IPS-NIHi7 (cell line): ENCODE results near the gene KRT77.
"Not testable (repeated sequence)": the region's sequence is repeated elsewhere in the genome, so short reads cannot be mapped to it uniquely, and the experiment has no call there.

Source experiments
- DNase-seq: peaks from one replicate; pipeline ENCODE4 v3.0.0; 2012; ENCODE audit warnings: mixed read lengths; ENCODE audit errors: extremely low spot score

Gene KRT77

DNA sequence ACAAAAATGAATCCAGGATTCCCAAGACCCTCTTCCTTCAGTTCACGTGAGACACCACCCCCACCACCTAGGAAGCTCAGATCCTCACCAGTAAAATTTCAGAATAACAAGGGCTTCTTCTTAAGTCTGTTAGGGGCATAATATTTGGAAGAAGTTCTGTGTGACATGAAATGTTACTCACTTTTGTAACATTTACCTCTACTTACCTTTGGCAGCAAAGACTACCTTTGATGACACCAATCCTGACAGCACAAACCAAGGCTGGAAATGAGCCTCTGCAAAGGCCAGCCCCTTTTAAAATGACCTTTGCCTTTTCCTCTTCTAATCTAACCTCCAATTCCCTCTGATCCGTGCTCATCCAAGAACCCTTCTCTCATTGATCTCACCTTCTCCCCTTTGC lies 19.4 kb upstream of the KRT77 start:
- no peak for DNase-seq

DNA sequence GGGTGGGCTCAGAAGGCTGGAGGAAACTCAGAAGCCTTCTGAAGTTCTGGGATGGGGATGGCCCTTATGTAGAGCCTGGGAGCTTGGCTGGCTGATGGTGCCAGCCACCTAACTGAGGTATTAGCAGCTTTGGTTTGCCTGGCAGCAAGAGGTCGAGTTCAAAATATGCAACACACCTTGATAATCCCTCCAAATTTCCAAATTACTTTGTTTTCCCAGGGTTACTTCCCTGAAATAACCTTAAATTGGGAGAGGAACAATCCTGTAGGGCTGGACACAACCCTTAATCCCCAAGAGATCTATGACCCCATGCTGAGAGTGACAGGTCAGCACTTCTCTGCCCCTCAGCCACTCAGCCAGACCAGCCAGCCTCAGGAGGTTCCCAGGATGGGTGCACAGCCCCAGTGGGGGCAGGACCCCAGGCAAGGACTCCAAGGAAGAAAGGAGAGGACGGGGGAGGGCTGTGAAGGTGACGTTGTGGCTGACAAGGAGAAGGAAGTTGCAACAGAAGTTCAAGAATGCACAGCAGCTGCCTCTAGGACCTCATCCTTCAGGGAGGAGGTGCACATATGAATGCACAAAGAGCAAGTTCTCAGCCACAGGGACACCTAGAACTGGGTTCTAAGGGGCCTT lies 18.6 kb upstream of the KRT77 start:
- DNase-seq = no peak

DNA sequence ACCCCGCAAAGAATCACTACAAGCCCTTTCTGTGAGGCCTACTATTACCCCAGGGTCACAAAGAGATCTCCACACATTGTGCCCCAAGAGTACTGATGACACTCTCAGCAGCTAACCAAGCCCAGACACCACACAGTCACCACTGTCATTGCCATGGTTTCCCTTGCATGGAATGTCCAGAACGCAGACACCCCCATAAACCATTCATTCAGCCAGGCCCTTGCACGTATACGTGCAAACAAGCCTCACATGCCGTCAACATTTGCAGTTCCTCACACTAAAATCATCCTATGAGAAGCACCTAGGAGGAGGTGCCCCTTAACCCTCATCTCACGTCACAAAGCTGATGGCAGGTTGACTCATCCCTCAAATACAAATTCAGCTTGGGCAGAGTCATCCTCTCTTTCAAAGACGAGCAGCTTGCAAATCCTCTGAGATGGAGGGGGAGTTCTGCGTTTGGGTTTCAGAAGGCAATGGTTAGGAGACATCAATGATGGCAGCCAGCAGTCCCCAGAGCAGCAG lies 17.1 kb upstream of the KRT77 start:
- no peak for DNase-seq

DNA sequence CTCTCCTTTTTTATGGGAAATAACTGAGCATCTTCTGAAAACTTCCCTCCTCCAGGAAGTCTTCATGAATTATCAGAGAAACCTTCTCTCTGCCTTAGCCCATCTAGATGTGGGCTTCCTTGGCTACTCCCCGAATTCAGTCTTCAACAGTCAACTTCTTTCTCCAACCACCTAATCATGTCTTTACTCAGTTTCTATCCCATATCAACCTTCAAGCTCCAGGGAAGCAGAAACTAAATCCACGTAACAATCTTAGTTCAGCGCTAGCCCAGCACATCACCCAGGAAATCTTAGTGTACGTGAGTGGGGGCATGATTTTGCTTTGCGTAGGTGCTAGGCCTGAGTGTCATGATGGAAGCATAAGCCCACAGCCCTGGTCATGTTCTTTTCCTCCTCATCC lies 12.7 kb upstream of the KRT77 start:
- no peak for DNase-seq

DNA sequence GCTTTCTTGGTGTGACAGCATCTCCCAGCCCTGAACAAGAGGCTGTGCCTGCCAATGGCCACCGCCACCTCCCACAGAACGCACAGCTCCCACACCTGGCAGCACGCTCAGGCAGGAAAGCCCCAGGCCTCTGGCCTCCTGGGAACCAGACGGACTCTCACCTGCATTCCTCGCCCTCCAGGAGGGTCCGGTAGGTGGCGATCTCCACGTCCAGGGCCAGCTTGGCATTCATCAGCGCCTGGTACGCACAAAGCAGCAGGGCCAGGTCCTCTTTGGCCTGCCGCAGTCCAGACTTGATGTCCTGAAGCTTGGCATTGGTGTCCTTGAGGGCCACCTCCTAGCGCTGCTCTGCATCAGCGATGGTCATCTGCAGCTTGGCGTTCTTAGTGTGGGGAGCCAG lies 12.1 kb upstream of the KRT77 start:
- peak; percentile 77 for DNase-seq

DNA sequence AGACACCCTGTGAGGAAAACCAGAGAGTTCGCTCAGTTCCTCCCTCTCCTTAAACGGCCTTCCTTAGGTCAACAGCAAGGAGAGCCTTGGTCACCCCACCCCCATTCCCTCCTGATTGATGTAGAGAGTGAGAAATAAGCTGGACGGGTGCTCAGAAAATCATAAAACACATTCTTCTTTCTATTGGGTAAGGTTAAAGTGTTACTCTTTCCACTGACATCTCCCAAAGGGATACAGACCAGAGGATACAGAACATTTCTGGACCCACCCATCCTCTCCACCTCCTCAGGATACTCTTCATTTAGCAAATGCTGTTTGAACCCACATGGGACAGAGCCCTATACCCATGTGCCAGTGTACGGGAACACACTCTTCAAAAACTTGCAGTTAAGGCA lies 11.6 kb upstream of the KRT77 start:
- no peak for DNase-seq

DNA sequence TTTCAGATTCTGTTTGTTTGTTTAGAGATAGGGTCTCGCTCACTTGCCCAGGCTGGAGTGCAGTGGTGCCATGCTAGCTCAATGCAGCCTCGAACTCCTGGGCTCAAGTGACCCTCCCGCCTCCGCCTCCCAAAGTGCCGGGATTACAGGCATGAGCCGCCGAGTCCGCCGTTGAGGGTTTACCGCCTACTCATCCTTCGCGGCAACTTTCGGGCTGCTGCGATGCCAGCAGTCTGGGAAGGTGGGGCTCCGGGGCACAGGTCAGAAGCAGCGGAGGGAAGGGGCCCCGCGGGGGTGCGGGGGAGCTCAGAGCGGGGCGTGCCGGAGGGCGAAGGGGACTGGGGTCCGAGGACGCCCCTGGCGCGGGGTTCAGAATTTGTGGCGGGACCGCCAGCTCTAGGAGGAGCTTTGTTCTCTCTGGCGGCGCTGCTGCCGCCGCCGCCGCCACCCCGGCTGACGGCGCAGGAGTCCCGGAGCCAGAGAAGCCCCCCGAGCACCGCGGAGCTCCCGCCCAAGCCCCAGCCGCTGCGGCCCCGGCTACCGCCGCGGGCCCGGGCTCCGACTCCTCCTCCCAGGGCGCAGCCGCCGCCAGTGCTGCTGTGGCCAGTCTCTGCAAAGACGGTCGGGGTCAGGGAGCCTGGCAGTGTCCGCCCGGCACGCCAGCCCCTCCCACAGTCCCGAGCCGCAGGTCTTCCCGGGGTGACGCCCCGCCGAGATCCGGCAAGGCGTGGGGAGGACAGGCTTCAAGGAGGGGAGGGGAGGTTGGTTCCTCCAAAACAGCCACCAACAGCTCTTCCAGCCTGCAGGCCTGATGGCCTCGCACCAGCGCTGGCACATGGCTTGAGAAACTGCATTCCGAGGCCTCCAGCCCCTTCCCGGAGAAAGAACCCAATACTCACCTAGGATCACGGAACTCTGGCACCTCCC lies 10.9 kb upstream of the KRT77 start:
- peak; percentile 76 for DNase-seq

DNA sequence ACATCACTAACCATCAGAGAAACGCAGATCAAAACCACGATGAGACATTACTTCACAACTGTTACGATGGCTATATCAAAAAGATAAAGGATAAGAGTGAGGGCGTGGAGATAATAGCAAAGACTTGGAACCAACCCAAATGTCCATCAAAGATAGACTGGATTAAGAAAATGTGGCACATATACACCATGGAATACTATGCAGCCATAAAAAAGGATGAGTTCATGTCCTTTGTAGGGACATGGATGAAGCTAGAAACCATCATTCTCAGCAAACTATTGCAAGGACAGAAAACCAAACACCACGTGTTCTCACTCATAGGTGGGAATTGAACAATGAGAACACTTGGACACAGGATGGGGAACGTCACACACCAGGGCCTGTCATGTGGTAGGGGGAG lies 8.8 kb upstream of the KRT77 start:
- not testable (repeated sequence) for DNase-seq

DNA sequence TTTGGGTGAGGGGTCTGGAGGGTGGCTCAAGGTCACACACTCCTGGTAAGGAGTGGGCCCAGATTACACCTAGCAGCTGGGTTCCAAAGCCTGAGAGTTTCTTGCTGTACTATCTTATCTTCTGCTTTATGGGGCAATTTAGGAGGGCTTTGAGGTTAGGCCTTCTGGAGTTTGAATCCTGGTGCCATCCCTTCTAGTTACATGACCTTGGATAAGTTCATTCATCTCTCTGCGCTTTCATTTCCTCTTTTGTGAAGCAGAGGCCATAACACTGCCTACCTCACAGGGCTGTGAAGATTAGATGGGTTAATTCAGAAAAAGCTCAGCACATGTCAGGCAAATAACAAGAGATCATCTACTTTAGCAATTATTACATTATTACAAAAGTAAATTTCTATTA lies 7.4 kb upstream of the KRT77 start:
- DNase-seq = no peak

DNA sequence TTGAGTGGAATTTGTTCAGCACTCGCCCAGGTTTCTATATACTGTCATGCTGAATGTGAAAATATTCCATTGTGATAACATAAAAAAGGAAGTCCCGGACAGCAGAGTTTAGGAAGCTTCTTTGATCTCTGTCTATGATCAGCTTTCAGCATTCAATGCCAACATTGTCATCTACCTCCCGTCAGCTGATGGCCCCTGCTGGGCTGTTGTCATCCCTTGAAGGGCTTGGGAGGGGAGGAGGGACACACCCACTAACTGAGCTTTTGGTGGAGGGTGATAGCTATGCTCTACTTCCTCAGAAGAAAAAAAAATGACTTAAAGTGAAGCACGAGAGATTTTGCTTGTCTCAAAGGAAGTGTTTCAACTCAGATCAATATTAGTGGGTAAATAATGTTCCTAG lies 4.7 kb upstream of the KRT77 start:
- DNase-seq = no peak

DNA sequence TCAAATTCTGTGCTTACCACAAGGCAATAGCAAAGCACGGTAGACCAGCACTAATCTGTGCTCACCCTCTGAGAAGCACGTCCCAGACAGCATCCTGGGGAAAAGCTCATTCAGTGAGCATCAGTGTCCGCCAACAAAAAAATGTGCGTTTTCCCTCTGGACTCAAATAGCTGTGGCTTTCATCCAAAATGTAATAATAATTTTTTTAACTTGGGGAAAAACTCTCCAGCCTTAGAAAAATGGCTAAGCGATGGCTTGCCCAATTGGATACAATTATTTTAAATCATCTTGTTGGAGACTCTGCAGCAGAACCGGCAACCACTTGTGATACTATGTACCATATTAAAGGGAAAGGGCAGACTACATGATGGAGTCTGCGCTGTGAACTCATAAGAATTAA lies 1.1 kb upstream of the KRT77 start:
- DNase-seq = no peak

DNA sequence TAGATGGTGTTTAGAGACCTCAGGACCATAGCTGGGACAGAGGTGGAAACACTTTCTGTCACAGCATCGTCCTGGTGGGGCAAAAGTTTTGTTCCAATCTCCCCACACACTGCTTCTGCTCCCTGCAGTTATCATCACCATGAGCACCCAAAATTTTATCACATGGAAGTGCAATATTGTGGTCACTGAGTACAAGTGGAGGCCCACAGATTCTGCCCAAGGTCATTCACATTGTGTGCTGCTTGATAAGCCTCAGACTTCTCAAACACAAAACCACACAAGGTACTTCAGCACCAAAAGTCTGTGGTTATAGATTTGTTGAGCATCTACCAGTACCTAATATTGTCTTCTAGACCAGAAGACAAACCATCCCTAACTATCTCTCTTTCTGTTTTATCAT lies 554 bp upstream of the KRT77 start:
- no peak for DNase-seq

DNA sequence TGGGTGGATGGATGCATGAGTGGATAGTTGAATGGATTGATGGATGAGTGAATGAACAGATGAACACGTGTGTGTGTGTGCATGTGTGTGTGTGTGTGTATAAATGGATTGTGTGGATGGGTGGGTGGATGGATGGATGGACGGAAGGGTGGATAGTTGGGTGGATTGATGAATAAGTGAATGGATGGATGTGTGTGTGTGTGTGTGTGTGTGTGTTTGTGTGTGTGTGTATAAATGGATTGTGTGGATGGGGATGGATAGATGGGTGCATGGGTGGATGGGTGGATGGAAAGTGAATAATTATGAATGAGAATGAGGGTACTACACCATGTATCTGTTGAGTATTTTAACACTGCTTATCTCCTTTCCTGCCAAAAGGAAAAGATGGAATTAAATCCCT lies 986 bp downstream of the KRT77 start:
- DNase-seq = no peak

DNA sequence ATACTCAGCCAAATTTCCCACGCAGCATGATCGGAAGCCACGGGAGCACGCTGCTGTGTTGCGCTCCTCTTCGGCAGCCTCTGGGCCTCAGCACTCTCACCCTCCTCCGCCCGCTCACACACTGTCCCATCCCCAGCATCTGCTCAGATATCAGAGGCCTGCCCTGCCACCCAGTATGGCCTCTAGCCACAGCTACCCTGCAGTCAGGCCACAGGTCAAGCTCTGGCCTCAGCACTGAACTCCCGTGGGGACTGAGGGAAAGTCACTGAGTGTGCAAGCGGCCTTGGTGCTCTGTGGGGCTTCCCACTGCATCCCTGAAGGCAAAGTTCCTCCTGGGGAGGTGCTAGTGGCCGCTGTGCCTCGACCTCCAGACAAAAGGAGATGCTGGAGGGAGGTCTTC lies 2.0 kb downstream of the KRT77 start:
- DNase-seq = no peak

DNA sequence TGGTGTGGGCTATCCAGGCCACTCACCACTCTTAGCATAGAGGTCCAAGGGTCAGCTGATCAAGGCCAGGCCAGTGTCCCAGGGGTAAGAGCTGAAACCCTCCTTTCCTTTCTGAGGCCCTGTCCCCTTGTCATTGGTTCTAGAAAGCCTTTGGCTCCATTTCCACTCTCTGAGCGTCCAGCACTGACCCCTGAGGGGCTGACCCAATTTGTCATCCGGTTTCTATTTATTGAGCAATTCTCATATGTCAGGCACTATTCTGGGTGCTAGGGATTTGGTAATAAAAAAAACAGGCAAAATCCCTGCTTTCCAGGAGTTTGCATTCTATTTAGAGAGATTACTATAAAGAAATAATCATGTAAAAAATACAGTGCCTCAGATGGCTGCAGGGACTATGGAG lies 3.4 kb downstream of the KRT77 start:
- DNase-seq = no peak

DNA sequence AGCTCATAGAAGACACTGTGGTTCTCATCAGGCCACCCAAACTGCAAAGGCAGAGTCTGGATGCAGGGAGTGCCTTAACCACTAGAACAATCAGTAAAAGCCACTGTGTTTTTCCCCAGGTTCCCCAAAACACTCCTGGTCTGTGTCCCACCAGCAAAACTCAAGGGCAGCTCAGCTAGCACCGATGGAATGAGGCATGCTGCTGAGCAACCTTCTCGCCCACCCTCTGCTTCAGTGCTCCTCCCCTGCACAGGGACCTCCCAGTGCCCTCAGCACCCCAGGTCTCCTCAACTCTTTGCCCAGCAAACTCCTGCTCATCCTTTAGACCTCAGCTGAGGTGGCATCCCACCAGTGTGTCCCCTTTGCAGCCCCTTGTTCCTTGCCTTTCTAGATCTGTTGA lies 4.0 kb downstream of the KRT77 start:
- no peak for DNase-seq

DNA sequence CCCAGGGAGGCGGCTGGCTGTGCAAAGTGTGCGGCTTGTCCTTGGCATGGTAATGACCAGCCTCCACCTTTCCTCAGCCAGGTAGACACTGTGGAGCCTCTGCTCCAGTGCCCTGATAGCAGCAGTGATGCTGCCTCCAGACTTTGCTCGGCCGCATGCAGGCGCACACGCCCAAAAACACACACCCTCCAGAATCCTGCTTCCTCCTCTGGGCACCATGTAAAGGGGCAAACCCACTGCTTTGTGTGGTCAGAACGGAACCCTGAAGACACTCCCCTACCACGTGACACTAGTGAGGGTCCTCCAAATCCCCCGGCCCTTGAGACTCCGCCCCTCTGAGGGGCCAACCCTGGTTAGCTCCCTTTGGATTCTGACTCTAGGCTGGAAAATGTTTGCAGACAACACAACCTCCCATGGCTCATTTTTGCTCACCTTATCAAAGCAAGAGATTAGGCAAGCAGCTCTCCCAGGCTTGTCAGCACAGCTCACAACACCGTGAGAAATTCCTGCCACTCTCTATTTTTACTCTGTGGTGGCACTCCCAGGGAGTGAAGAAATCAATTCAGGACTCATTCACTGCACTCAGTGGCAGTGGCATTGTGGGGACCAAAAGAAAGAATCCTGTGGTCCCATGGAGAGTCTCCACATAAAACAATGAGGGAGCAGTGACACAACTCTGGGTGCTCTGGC lies 4.5 kb downstream of the KRT77 start:
- DNase-seq = no peak

DNA sequence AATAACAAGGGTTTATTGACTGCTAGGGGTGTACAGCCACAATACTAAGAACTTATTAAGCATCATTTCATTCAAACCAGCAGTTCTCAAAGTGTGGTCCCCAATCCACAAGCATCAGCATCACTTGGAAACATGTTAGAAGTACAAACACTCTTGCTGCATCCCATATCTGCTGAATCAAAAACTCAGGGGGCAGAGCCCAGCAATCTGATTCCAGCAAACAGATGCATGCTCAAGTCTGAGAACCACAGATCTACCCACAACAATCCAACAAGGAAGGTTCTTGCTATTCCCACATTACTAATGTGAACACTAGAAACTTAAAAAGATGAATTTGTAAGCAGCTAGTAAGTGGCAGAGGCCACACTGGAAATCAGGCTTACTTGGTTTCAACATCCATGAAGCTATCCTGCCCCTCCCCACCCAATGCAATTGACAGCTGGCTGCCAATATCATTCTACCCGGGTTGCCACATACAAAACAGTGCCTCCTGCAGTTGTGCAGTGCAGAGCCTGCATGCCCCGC lies 6.2 kb downstream of the KRT77 start:
- no peak for DNase-seq

DNA sequence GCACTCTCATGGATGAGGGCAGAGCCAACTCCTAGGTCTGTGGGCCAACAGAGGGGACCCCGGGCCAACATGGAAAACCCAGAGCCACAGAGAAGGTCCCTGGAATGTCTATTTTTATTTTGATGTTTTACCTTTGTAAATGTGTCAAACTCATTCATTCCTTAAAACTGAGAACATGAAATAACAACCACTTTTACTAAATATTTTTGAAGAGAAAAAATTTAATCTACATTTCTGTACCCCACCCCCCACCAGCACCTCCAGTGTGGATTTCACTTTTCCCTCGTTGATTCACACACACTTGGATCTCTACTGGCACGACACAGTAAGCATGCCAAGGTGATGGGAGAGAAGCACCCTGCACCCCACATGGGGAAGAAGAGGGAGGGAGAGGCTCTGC lies 6.7 kb downstream of the KRT77 start:
- DNase-seq = no peak

DNA sequence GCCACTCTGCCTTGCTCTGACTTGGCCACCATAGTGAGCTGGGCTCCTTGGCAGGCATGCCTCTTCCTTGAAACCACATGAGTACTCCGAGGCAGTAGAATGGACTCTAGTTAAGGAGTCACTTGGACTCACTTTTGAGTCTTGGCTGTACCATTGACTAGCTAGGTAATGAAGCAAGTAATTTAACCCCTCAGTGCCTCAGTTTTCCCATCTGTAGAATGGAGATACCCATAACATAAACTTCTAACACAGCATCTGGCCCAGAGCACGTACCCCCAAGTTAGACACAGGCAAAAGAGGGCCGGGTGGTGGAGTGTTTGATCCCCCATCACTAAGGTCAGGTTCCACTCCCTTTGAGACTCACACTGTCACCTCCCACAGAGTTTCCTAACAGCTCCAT lies 8.3 kb downstream of the KRT77 start:
- no peak for DNase-seq

DNA sequence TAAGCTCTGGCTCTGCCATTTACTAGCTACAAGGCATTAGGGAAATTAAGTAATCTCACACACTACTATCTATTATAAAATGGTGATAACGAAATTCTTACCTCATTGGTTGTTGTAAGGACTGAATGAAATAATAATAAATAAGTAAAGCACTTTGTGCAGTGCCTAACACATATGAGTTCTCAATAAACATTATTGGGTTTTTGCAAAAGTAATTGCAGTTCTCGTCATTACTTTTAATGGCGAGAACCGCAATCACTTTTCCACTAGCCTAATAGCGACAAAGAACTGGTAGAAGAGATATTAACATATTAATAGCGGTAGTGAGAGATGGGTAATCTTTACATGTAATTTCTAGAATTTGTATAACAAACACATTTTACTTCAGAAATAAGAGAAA lies 9.2 kb downstream of the KRT77 start:
- no peak for DNase-seq

DNA sequence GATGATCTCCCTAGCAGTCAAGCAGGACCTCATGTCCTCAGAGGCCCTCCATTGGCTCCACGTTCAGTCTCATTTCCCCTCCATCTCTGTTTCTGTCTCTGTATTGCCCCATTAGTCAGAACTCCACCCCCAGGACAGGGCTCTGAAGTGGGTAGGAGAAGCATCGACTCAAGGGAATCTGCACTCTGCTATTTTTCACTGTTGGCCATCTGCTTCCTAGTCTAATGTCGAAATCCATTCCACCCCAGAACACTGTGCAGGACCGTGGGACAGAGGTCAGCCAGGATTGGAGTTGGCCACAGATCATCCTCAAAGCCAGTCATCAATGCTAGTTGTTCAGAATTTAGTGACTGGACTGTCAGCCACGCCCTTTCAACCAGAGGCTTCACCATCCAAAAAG lies 10.1 kb downstream of the KRT77 start:
- DNase-seq = no peak
